GM21825 (cell line): ENCODE results near the gene PALLD.

Source experiments
- ATAC-seq: cut with Tn5 transposase; IDR thresholded peaks from one replicate; pipeline ENCODE4 v1.9.1; 2021; ENCODE audit warnings: mild to moderate bottlenecking, moderate library complexity; ENCODE audit not compliant: unreplicated experiment

The PALLD gene

DNA sequence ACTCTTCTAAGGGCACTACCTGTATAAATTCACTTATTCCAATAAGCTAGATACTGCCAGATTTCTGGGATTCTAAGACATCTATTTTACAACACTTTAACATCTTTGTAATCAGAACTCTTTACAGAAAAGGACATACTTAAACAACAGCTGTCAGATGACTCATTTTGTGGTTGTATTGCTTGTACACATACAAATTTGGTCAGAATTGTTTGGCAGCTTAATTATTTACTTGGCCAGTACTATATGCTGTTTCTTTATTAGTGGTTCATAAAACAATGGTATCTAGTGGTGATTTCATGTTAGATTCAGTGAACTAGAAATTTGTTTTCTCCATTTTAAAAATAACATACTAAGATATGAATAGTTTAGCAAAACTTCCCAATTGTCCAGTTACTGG is 27.2 kb downstream of the PALLD start:
- ATAC-seq, result no peak

DNA sequence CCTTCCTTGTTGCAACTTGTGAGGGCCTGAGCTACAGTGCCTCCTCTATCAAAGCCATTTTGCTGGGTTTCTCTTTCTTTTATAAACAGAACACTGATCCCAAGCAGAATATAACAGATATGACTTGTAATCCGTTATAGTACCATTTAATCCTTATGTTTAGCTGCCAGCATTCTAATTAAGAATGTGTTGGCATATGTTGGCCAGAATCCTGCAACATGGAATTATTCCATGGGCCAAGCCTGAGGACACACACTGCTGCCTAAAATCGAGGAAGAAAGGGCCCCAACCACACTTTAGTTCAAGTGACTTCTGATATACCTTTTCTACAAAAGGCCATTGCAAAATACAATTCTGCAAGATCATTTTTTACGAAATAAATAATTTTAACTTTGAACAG is 28.0 kb downstream of the PALLD start:
- no peak for ATAC-seq

DNA sequence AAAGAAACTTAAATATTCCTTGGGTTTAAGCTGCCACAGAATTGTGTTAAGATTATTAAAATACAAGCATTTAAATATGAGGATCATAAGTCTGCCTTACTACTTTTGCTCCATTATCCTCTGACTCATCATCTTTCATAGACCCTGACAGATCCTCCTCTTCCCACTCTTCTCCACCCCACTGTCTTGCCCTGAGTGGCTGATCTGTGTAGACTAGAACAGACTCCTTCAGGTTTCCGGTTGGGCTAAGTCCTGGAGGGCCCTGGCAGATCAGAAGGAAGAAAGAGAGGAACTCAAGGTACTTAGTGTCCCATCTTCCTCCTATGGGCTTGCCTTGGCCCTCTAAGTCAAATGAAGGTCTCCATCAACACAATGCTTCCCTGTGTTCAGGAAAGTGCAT is 30.7 kb downstream of the PALLD start:
- ATAC-seq, result no peak

DNA sequence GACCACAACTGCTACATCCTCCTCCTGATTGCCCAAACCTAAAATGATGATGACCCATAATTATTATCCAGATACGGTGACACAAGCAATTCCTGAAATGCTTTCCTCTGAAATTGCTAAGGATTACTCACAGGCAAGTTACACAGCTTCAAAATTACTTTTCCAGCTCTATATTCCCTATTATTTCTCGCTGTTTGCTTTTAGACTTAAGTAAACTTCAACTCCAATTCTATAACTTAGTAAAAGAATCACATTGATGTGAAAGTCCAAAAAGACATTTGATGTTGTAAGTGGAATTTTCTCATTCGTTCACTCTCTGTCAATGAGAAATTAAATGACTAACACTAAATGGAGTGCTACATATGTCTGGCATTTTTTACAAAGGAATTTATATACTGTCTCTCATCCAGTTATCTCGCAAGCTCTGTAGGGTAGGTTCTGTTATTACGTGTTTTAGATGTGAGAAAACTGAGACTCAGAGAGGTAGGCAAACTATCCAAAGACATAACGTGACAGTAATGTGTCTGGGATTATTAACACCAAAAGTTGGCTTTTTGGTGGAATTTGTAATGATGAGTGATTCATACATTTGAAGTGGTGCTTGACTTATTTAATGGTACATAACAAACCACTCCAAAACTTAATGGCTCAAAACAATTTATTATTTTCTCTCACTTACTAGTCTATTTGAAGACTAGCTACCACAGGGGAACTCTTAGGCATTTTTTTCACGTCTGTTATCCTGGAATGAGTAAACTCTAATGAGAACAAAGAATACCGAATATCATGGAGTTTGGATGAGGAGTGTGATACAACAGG is 31.5 kb downstream of the PALLD start:
- no peak for ATAC-seq

DNA sequence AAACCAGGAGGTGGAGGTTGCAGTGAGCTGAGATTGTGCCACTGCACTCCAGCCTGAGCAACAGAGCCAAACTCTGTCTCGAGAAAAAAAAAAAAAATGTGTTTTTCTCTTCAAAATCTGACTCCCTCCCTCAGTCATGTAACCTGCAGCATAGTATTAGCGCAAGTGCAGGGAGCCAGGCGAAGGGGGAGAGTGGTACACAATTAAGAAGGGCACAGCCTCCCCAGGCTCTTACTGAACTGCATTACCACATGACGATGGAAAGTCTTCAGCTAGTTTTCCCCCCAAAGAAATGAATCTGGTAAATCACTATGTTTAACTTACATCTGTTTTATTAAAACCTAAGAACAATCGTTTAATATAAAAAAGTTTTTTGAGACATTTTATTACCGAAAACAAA is 32.4 kb downstream of the PALLD start:
- ATAC-seq, result no peak

DNA sequence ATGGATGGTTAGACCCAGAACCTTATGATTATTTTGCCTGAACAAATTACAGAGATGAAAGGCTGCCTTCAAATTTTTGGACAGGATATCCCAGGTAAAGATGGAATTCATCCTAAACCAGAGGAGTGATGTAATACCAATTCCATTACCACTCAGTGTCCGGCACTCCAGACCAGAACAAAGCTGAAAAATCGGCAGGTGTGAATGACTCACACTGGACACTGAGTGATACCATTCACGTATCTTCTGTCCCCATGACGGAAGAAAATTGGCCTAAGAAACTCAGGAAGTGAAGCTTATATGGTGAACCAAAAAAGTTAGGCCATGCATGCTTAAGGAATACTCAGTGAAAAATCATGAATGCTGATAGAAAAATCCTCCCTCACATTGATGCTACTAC is 34.5 kb downstream of the PALLD start:
- ATAC-seq, result no peak

DNA sequence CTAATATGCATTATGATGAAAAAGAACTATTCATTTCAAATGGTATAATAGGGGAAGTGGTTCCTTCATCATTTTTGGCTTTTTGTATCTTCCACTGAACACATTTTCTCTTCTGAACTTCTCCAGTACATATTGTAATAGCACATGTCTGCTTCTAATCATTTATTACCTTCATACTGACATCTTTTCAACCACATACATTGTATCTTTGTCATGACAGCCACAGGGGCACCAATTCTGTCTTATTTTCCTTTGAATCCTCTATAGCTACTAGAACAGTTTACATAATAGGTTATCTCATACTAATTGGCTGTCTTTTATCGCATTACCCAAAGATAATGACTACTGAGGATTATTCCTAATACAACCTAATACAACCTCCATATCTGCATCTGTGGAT is 37.7 kb downstream of the PALLD start:
- no peak for ATAC-seq

DNA sequence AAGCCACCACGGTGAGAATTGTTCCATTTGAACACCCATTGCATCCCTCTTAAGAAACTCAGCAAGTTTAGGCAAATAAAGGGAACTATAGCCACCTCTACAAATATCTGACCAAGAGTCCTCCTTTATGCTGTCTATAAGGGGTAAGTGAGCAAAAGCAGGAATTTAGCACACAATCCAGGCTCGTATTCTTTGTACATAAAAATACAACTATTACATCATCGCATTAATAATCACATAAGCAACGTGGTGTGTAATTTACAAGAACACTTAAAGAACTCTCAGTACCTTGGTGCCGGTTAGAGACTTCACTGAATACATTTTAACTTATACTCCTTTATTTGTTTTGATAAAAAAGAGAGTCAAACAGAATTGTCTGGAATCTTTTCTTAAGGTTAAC is 38.8 kb downstream of the PALLD start:
- ATAC-seq, result no peak

DNA sequence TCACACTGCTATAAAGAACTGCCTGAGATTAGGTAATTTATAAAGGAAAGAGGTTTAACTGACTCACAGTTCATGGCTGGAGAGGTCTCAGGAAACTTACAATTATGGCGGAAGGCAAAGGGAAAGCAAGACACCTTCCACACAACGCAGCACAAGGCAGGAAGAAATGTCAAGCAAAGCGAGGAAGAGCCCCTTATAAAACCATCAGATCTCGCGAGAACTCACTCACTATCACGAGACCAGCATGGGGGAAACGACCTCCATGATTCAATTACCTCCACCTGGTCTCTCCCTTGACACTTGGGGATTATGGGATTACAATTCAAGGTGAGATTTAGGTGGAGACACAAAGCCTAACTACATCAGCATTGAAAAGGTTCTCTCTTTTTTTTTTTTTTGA is 39.6 kb downstream of the PALLD start:
- no peak for ATAC-seq

DNA sequence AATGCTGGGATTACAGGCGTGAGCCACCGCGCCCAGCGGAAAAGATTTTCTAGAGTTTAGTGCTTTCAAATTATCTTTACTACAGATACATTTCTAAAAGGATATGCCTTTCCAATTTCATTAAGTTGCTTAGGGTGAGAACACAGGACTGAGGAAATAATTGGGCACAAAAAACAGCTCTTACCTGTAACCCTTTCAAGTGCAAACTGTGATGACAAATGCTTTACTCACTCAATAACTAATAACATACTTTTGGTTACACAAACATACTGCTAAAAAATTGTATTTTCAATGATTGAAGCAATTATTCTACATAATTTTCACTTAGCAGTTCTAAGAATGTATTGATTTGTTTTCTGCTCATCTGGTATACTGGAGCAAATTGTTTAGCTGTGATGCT is 40.2 kb downstream of the PALLD start:
- ATAC-seq, result no peak

DNA sequence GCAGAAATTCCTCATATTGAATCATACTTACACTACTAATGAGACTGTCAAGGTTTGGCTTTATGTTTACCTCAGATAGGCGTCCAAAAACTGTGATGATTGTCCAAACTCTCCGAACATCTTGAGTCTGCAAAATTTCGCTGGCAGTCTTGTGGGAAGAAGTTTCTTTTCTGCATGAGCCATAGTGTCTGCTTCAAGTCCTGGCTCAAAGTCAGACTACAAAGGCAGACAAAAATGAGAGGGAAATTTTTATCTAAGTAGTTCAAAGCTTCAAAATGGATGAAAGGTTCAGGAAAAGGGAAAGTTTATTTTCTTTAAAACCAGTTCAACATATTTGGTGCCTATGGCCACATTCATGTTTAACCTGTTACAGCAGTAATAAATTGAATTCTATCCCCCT is 40.7 kb downstream of the PALLD start:
- ATAC-seq, result no peak

DNA sequence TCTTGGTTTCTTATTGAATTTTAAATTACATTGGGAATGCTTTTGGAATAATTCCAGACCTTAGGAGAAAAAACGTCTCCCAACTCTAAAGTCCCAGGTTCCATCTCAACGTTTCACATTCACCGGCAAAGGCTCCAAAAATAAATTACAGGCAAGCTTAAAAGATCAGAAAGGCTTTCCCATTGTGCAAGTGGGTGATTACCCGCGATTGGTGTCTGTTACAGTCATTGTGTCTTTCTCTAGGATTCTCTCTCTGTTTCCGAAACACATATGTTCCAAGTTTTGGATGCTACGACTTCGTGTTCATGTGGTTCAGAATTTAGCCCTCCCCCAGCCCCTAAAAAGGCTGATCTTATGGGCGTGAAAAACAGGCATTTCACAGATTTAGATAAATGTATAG is 41.8 kb downstream of the PALLD start:
- ATAC-seq, result no peak

DNA sequence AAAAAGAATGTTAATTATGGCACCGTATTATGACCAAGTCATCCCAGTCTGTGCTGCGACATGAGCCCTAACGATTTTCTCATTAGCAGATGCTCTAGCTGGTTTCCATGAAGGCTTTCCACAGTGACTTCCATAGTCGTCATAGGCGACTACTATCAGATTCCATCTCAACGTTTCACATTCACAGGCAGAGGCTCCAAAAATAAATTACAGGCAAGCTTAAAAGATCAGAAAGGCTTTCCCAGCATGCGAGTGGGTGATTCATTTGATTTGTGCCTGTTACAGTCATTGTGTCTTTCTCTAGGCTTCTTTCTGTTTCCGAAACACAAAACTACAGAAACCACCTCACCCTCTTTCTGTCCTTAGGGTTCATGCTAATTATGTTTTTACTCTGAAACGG is 43.2 kb downstream of the PALLD start:
- ATAC-seq, result no peak

DNA sequence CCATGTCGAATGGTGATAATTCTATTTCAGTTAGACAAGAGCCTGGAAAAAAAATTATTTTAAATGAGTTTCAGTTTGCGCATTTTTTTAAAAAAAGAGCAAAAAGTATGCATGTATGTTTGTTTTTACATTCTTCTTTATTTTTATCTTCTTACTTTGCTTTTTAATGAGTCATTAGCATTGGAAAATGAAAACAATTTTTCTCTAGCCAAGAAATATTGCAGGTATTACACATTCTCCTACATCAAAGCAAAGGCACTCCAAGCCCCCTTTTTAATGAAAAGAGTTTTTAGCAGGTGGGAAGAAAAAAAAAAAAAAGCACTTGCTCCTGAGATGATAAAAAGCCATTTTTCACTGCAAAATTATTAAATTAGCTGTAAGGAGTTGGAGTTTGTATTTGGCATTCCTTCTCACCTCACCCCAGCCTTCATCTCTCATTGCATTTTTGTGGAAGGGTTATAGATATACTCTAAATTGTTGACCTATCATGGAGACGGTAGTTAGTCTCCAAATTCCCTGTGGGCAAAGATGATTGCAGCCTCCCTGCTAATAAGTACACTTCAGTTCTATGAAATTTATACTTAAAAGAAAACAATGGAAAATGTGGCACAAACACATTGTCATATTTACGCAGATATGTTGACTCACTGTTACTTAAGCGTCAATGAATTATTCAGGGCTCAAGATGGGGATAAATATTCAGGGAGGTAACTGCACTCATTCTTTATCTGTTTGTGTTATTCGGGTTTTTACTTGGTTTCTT is 43.8 kb downstream of the PALLD start:
- ATAC-seq, result no peak

DNA sequence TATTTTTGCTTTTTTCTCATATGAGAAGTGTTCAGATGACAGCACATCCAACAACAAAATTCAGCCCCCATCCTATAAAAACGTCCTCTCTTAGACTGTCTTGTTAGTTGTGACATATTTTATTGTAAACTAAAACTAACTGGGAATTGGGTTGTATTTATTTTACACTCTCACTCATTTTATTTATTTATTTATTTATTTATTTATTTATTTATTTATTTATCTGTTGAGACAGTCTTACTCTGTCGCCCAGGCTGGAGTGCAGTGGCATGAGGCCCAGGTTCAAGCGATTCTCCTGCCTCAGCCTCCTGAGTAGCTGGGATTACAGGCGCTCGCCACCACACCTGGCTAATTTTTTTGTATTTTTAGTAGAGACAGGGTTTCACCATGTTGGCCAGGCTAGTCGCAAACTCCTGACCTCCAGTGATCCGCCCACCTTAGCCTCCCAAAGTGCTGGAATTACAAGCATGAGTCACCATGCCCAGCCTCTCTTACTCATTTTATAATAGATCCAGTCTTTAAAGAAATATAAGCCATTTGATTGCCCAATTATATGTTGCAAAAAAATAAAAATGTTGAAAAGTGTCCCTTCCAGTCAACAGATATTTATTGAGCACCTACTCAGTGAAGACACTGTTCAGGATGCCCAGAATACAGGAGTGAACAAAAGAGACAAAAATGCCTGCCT is 44.6 kb downstream of the PALLD start:
- ATAC-seq, result no peak

DNA sequence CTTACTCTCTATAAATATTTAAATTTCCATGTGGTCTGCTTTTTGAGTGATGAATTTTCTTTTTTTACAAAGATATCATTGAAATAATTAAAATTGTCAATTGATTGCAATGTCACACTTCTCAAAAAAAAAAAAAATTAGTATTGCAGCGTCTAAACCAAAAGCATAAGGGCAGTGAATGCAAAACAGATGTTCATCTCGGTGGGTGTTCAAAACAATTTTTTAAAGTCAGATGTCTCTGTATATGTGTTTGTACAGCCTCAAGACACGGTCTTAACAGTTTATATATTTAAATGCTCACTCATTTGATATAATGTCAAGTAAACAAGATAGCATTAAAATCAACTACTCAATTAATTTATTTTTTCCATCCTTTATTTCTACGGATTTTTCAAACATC is 52.3 kb downstream of the PALLD start:
- no peak for ATAC-seq

DNA sequence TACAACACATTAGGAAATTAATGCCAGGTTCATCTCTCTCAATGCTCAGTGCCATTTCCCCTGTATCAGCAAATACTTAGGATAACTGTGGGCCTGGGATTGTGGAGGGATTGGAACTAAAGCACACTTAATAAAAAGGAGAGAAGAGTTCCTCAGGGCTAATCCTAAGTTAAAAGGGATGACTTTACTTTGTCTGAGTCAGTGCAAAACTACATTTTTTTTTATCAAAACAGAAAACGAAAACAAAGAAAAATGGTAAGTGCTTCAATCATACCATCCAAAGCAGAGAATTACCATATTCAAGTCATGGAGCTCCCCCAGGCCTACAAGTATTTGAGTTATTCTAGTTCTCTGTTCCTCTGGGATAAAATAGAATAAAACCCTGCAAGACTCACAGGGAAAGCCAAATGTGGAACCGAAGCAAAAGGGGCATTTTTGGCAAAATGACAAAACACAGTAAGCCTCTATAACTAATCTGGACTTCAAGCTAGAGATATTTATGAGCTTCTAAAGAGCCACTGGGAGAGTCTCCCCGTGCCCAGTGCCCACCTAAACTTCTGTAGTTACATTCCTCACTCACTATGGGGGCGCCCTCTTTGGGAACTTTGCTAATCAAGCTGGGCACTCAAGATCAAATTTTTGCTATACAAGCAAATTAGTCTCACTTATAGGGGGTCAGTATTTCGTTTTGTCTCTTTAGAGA is 53.4 kb downstream of the PALLD start:
- ATAC-seq, result no peak

DNA sequence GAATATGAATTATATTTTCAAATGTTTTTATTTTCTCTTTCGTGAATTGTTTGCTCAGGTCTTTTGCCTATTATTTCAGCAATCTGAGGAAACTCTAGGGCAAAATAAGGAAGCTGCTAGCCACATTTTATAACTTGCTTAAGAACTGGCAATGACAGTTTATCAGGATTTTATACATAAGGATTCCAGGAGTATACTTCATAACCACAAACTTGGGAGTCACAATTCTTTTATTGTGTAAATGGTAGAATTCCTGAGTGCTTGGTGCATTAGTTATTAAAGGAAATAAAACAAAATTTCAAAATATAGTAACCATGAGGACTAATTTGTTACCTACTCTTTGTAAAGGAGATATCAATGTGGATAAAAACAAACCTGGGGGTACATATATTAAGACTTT is 54.4 kb downstream of the PALLD start:
- no peak for ATAC-seq

DNA sequence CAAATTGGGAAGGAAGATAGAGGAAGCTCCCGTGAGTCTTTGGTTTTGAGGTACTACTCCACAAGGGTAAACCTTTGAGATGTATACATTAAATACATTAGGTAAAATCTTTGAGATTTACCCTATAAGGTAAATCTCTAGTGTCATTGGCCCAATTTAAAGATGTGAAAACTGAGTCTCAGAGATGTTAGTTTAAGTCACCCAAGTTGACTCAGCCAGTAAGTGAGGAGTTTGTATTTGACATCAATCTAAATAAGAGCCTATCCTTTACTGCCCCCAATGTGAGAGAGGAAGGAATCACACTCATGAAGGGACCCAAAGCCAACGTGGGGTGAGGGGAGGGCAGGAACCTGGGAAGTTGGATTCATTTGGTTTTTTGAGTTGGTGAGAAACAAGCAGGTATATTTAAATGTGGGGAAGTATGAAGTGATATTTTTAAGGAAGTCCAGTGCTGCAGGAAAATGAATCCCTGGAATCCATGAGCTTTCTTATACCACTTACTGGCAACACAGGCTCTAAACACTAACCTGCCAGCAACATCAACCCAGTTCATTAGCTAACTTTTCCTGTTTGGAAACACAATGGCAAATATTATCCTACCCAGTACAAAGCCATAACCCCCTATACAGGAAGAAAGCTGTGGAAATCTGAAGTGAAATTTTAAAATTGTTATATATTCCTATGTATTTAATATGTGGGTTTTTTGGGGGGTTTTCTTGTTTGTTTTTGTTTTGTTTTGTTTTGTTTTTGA is 55.3 kb downstream of the PALLD start:
- no peak for ATAC-seq

DNA sequence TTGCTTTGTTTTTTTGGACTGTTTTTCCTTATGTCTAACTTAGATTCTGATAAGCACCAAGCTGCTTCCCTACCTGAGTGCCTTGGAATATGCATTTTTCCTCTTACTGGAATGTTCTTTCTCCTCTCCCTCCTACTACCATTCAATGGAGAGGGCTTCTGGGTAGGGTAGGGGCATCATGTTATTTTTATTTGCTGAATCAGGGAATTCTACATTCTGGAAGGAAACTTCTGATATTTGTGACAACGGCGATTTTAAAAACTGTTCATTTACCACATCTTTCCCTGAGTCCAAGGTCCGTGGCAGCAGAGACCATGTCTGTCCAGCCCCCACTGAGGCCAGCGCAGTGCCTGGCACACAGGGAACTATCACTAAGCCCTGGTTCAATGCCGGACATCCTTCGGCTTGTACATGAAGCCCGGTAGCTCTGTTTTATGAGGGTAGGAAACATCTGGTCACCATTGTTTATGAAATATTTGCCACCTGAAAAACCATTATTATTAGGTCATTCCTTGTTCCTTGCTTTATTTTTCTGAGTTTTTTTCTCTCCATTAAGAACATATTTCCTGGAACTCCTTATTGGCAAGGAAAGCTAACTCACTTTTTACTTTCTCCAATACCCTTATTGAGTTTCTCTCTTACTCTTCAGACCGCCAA is 57.0 kb downstream of the PALLD start:
- no peak for ATAC-seq
